NT2/D1 (cell line): ENCODE measurements around the gene FER1L5.

Source experiments
- SUZ12 ChIP-seq: IDR thresholded peaks from 2 replicates; pipeline ENCODE4 v1.6.1; 2011; ENCODE audit not compliant: insufficient read length, insufficient read depth; ENCODE audit errors: extremely low read depth
- YY1 ChIP-seq: IDR thresholded peaks from 2 replicates; pipeline ENCODE4 v1.6.1; 2011; ENCODE audit not compliant: insufficient read length, insufficient read depth
- ZNF274 ChIP-seq: IDR thresholded peaks from 2 replicates; pipeline ENCODE4 v1.6.1; 2011; ENCODE audit warnings: mild to moderate bottlenecking, low read depth, low read length

DNA sequence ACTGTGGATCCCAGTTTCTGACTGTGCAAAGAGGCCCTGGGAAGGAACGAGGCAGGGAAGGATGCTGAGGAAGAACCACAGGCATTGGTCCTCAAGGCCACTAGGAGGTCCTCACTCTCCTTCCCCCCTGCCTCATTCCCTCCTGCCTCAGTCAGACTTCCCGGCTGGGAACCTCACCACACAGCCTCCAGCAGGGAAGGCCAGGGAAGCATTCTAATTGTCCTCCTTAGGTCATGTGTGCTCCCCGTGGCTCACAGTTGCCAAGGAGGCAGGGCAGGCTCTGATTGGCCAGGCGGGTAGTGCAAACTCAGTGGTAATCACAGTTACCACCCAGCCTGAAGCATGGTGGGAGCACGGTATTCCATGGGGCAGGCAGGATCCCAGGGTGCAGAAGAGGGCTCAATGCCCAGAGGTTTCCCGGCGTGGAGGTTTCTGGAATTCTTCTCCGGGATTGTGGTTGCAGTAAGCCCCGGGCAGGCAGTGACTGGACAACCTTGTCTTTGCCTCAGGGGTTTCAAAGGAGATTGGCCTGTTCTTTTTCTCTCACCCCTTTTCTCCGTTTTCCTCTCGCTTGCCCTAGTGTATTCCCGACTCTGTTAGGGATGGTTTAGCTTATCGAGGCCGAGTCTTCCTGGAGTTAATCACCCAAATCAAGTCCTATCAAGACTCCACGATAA, 27.1 kb downstream of the FER1L5 start:
- TF ChIP-seq SUZ12 (no peak), YY1 (no peak), ZNF274 (no peak)
